HG02642 (cell line): Measurements from ENCODE around the gene EDAR.

Source experiments
- ATAC-seq: cut with Tn5 transposase; IDR thresholded peaks from one replicate; pipeline ENCODE4 v1.9.1; 2021; ENCODE audit warnings: mild to moderate bottlenecking; ENCODE audit not compliant: unreplicated experiment, poor library complexity

Gene EDAR

DNA sequence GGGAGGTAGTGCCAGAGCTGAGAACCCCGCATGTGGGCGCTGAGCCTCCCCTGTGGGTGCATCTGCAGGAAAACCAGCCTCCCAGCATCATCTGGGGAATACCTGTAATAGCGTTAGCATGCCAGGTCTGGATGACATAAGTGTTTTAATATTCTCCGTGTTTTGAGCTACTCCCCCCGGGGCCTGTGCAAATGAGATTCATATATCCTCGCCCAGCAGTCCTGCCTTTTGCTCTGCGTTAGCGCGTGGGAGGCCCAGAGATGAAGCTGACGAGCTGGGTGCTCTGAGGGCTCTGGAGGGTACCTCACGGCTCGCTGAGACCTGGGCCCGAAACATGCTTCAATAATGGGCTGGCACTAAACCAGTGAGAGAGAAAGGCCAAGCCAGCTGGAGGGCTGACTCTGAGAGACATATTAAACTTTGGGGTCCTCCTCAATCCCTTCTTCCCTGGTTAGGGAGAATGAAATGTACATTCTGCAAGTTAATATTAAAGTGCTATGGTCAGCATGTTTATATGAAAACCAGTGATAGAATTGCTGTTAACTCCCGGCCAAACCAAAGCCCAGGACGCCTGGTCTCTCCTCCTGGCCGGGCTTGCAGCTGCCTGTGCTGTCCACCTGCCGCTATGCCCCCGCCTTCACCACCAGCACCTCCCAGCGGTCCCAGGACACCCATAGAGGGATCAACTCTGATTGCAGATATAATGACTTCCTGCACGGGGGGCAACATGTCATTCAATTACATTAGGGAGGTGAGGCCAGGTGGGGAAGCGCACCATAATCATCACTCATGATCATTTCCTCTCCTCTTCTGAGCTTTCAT is 77.0 kb downstream of the EDAR start:
- no peak for ATAC-seq

DNA sequence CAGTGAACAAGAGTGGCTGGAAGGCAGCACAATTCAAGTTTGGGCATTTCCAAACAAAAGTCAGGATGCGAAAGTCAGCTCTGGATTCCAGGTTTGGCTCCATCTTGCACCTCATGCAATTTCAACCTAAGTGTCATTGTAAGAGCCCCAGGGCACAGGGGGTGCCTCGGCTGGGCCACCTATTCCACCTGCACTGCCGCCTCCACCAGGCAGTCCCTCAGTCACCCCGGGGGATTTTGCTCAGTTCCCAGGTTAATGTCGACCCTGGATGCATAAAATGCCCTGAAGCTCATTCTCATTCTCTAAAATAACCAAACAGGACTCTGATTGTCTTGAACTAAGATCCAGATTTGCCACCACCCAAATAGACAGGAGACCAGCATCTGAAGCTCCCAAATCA is 77.6 kb downstream of the EDAR start:
- no peak for ATAC-seq

DNA sequence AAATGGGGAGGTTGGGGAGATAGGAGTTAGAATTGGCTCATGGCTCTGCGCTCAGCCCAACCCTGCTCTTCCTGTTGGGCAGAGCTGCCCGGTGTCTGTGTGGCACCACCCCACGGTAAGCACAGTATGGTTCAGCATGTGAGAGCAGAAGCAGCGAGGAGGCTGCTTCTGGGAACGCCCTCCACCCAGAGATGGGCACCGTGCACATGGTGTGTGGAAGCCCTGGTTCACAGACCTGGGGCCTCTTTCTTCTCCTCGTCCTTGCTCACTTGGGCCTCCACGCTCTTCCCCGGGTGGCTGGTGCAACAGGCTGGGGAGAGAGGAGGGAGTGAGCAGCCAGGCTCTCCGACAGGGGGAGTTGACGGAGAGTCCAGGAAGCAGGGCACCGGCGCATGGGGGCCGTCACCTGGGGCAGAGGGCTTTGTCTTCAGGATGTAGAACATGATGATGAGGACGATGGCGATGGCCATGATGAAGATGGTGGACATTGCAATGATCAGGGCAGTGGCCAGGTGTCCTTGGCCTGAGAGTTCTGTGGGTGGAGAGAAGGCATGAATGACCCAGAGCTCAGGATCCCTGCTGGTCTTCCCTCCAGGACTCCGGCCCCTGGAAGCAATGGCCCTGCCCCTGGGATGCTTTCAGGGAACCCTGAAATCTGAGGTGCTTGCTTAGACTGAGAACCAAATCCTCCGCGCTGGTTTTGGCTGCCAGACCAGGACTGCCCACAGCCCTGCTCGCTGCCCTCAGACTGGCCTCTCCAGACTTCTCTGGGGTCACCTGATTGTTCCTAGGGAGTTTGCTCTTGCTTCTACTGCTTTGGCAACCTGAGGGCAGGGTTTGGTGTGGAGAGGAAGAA is 78.3 kb downstream of the EDAR start:
- ATAC-seq: no peak

DNA sequence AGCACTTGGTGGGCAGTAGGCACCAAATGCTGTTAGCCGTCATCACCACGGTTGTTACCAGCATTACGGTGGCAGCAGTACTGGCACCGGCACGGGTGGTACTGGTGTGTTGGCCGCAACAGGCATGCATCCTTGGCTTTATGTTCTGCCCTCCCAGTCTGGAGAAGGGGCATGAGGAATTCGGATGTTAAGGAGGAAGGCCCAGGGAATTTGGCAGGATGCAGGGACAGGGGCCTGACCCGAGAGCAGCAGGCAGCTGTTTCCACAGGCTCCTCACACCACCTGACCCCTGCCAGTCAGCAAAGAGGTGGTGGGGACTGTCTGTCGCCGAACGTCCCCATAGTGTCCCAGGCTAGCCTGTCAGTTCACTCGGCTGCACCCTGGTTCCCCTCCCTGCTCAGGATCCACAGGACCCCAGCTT is 79.0 kb downstream of the EDAR start:
- no peak for ATAC-seq

DNA sequence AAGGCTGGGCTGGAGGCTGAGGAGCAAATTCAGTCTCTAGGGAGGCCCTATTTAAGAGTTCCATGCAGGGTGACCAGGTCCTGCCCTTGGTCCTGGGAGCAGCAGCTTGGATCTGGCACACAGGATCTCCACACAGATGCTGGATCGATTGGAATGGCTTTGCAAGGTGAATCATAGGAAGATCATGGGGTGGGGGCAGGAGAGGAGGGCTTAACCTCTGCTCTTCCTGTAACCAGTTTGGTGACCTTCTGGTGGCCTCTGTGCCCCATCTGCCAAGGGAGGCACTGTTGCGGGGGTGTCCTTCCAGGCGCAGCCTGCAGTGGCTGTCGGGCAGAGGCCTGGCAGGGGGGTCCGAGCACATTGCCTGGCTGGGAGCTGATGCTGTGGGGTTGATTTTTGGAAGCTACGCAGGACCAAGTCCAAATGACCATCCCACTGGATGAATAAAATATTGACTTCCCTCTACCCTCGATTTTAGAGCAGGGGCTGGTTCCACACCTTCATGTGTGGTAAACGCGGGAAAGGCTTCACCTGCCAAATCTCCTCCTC is 79.7 kb downstream of the EDAR start:
- no peak for ATAC-seq

DNA sequence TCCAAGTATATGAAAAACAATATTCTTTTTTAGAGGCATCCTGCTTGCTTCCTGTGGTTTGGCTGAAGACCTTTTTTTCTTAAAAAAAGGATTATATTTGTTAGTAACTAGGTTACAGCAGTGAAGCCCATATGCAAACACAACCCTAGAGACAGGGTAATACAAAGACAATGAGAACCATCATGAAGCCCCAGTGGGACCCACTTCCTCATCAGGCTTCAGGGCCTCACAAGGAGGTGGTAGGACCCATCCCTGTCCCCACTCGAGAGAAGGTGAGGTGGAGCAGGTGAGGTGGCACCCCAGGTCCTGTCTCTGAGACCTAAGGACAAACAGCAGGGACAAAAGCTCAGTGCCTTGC is 80.3 kb downstream of the EDAR start:
- ATAC-seq: no peak

DNA sequence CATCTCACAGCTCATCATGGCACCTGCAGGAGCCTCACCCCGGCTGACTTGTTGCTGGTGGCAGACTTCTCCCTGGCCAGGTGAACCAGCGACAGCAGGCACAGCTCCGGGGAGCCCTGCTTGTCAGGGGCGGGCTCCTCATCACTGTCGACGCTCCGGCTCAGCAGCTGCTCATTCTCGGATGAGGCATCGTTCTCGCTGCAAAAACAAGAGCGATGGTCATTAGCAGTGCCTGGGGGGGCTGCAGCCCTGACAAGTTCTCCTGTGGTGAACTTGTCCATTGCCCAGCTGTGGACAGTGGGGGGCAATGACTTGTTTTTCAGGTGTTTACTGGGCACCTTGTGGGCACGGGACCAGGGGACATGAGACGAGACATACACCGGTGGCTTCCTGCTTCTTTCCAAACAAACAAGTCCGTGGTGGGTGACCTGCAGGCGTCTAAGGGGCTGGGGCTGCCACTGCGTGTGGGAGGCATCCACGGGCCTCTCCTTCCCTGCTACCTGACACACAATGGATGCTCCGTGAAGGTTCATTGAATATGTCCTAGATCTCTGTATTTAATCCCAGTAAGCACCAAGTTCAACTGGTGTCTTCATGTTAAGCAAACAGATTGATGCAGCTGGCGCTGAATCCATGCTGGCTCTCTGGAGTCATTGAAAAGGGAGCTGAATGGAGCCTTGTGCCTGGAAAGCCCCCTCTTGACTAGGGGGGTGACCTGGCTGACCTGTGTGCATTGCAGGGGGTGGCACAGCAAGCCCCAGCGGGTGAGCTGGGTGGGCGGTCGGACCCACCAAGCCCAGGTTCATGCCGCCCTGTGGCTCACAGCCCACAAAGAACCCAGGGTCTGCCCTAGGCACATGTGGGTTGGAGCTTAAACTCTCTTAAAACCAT is 81.0 kb downstream of the EDAR start:
- no peak for ATAC-seq

DNA sequence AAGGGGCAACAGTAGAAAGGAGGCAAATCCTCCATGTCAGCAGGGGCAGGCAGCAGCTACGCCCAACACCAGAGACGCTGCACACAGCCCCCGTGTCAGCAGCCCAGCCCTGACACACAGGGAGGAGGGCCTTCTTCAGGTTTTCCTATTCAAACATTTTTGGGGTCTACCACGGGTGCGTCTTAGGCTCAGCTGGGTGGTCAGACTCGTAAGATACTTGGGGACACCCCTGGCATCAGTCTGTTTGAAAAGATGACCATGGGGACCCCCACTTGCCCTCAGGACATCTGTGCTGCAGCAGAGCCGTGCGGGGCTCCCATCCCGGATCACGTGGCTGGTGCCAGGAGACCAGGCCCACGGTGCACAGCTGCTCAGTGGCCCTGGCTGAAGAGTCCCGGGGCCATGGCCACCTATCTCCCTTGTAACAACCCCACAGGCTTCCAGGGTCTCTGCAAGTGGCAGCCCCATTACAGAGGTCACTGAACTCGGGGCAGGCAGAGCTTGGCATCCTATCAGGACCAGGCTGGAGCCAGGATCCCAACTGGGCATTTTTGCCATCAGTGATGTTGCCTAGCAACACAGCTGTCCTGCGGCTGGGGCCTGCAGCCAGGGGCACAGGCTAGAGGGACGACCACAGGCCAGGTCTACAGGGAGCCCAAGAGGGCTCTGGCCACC is 82.5 kb downstream of the EDAR start:
- ATAC-seq: no peak

DNA sequence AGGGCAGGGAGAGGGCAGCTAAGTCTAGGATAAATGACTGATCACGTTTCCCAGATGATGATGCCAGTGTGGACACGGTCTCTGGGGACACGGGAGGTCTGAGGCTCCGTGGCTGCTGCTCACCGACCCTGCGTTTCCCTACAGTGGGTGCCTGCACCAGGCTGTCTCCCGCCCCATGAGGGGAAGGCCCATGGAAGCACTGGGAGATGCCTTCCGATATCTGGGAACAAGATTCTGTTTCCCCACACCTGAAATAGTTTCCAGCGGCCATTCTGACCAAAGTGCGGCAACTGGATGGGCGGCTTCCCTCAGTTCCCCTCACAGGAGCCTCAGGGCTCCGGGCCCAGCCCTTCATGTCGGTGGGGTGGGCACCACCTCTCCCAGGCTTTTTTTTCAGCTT is 83.1 kb downstream of the EDAR start:
- no peak for ATAC-seq

DNA sequence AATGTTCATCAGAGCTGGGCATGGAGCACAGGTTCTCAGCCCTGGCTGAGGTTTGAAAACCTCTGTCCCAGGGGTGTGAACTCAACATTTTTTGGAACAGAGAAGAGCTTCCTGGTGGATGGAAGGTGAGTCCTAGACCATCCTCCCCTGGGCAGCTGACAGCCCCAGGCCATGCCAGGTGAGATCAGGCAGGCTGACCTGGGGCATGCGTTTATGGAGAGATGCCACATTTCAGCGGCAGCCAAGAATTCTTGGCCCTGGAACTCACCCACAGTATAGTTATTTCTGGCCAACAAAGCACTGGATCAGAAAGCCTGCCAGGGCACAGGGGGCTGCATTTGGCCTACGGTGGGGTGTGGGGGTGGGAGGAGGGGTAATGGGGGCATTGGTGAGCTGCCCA is 83.8 kb downstream of the EDAR start:
- ATAC-seq: no peak

DNA sequence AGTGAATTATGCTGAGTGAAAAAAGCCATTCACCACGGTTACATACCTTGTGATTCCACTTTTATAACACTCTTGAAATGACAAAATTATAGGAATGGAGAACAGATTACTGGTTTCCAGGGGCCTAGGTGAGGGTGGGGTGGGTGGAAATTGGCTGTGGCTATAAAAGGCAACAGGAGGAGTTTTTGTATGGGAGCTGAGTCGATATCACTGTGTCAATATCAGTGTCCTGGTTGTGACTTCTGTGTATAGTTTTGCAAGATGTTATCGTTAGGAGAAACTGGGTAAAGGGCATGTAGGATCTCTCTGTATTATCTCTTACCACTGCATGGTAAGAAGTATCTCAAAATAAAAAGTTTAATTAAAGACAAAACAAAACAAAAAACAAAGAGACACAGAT is 84.3 kb downstream of the EDAR start:
- no peak for ATAC-seq

DNA sequence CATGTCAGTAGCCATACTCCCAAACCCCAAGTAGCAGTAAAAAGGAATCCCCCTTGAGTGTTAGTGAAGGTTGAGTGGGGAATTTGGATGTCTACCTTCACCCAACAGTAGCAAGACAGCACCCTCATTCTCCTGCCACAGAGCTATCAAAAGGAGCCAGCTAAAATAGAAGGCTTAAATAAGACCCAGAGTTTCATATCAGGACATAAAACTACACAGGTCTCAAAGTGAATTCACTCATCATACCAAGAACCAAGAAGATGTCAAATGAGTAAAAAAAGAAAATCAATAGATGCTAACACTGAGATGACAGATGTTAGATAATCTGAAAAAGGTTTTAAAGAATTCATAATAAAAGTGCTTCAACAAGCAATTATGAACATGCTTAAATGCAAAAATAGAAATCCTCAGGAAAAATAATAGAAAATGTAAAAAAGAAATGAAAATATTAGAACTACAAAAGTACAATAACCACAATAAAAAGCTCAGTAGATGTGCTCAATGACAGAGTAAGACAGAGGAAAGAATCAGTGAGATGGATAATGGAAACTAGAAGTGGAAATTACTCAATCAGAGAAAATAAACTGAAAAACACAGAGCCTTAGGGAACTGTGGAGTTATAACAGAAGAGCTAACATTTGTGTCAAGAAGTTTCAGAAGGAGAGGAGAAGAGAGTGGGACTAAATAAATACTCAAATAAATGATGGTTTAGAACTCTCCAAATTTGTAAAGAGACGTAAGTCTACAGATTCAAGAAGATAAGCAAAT is 90.5 kb downstream of the EDAR start:
- ATAC-seq: no peak

DNA sequence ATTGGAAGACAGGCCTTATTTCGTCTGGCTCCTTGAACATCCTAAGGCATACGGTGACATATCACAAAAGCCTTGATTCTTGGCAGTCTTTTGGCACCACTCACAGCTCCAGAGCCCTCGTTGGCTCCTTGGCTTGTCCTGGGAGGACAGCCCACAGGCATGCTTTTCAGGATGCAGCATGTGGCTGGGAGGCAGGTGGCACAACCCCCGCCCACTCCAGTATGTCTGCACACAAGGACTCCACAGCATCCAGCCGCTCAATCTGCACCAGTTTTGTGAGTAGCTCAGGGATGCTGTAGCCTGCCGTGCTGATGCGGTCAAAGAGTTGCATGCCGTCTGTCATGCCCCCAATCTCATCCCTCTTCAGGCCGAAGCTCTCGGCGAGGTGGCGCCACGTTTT is 92.3 kb downstream of the EDAR start:
- no peak for ATAC-seq

DNA sequence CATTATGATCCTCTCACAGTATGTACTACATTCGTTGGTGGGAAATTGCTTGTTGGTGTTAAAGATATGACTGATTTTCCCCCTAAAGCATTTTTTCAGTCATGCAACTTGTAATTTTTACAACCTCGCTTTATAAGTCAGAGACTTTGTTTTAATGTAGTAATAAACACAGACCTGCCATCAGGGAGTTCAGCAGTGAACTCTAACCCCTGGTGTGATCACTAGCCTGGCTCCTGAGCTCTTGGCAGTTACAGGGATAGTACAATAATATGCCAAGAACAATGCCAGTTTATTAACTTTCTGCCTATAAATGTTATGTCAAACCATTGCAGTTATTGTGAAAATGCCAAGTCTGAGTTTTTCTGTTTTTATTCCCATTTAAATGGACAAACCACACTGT is 93.8 kb downstream of the EDAR start:
- ATAC-seq: no peak

DNA sequence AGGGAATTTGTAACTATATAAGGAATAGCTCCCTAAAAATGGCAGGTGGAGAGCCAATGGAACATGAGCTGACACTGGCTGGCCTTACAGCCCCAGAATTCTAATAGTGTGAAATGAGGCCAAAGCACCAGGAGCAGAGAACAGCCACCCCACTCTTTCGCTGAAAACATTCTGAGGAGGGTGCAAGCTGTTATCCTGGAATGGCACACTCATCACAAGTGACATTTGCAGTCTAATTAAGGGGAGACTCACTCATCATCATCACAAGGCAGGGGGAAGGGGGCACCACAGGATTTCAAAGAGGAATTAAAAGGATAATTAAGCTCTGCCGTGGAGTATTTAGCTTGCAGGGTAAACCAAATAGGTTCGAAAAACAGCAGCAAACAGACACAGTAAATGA is 94.3 kb downstream of the EDAR start:
- no peak for ATAC-seq

DNA sequence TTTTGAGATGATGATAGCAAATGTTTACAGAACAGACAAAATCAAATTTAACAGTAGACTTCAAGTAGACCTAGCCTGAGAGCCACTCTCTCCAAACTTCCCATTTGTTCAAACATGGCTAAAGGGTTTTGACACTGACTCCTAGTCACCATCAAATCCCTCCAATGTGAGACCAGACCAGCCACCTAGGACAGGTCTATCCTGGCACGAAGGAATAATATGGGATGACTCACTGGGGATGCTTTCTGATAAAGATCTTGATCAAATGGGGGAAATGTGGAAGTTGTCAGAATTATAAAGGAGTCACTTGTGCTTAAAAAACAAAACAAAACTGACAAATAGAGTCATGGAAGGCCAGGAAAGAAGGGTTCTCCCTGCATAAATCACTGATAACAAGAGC is 95.7 kb downstream of the EDAR start:
- ATAC-seq: no peak

DNA sequence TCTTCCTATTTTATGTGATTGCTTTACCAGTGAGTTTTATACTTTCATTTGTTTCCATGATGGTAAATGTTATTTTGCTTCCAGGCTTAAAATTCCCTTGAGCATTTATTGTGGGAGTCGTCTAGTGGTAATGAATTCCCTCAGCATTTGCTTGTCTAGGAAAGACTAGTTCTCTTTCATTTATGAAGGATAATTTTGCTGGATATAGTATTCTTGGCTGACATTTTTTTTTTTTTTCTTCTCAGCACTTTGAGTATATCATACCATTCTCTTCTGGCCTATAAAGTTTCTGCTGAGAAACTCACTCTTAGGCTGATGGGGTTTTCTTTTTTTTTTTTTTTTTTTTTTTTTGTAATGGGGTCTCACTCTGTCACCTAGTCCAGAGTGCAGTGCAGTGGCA is 99.1 kb downstream of the EDAR start:
- ATAC-seq: no peak

DNA sequence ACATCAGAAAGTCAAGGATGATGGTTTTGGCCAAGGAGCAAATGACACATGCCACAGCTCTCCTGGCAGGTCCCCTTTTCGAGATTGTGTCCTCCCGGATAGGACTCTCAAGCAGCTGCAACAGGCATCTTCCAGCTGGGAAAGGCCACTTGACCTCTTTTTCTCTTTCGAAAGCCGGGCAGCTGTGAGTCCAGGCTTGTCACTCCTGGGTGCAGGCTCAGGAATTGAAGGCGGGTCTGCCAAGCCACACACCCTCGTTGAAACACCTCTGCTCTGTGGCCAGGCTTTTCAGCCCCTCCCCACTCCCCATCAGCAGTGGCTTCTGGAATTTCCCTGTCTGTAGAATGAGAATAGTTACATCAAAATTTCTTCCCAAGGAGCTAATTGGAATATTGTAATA is 104.4 kb downstream of the EDAR start:
- no peak for ATAC-seq

DNA sequence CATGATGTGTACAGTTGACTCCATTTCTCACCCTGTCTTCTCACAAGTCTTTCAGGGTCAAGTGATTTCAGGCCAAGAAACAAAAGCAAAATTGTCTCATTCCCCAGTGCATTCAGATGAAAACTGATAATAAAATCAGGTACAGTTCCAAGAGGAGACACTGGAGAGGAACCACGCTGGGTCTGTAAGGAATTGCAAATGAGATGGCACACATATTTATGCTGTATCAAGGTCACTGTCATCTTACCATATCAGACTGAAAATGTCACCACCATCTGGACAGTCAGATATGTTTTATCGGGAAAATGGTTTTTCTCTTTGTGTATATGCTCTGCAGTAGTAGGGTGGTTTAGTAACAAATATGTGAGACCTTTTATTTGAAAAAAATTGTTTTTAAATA is 110.7 kb downstream of the EDAR start:
- no peak for ATAC-seq
